Measurements from ENCODE around the gene TK2.

- TF ChIP-seq ZNF8 (CRISPR knock-in tag; IDR thresholded peaks at IDR 0.05) (no peak), ZFP30 (CRISPR knock-in tag; IDR thresholded peaks at IDR 0.05) (no peak), PATZ1 (CRISPR knock-in tag; IDR thresholded peaks at IDR 0.05; ENCODE audit: borderline replicate concordance) (no peak), TSHZ2 (CRISPR knock-in tag; IDR thresholded peaks at IDR 0.05) (no peak), RARB (CRISPR knock-in tag; IDR thresholded peaks at IDR 0.05) (no peak)
Measured at GRCh38 chr16:66592814-66593213, 42.9 kb upstream of the TK2 start.

Data from SK-N-SH treated with all-trans-retinoic acid at 6 μM for 48 hours (cell line).